SK-N-SH (cell line): ENCODE results near the gene IFNGR1.

Experiments
- CHD2 ChIP-seq: fragments of 150-350 bp; IDR thresholded peaks from 2 replicates; pipeline ENCODE4 v1.6.1; 2018; ENCODE audit warnings: low read length; ENCODE audit not compliant: partially characterized antibody
- FOXJ3 ChIP-seq: sonication (generic); formaldehyde crosslinking; IDR thresholded peaks from 2 replicates; pipeline ENCODE4 v1.5.1; 2020; ENCODE audit warnings: mild to moderate bottlenecking, missing genetic modification reagents
- MEF2A ChIP-seq: IDR thresholded peaks from 2 replicates; pipeline ENCODE4 v1.4.0; 2012; ENCODE audit warnings: low read depth, borderline replicate concordance
- TAF1 ChIP-seq: IDR thresholded peaks from 2 replicates; pipeline ENCODE4 v1.6.1; 2012; ENCODE audit warnings: low read depth, mild to moderate bottlenecking, low read length, moderate library complexity, borderline replicate concordance
- TEAD4 ChIP-seq: IDR thresholded peaks from 2 replicates; pipeline ENCODE4 v1.4.0; 2012; ENCODE audit warnings: mild to moderate bottlenecking, borderline replicate concordance; ENCODE audit not compliant: insufficient read depth
- TF ChIP-seq, protein P1 (sequence below): fragments of 150-350 bp; IDR thresholded peaks from 2 replicates; pipeline ENCODE4 v1.6.1; 2017; ENCODE audit warnings: antibody characterized with exemption, low read length, low read depth, borderline replicate concordance
- TF ChIP-seq, protein P2 (sequence below): fragments of 200-600 bp; sonication (generic); IDR thresholded peaks from 2 replicates; pipeline ENCODE4 v1.6.1; 2017; ENCODE audit warnings: antibody characterized with exemption, mild to moderate bottlenecking, moderate library complexity

DNA sequence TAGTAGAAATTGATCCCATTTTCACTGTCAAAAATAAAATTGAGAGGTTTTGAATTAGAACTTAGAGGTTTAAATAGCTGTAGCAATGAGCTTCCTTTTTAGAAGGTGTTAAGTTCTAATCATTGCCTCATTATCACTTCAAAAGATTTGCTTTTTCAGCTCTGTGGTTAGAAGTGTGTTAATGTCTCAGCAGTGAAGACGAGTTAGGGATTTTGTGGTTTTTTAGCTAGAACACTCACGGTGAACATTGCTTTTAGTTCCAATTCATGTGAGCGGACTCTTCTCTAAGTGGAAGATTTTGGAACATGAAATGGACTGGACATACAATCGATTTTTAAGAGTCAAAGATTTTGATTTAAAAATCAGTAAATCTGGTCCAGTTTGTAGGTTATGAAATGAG, 12.7 kb upstream of the IFNGR1 start:
- TF ChIP-seq, protein P1, sequence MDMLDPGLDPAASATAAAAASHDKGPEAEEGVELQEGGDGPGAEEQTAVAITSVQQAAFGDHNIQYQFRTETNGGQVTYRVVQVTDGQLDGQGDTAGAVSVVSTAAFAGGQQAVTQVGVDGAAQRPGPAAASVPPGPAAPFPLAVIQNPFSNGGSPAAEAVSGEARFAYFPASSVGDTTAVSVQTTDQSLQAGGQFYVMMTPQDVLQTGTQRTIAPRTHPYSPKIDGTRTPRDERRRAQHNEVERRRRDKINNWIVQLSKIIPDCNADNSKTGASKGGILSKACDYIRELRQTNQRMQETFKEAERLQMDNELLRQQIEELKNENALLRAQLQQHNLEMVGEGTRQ, result no peak
- TF ChIP-seq, protein P2, sequence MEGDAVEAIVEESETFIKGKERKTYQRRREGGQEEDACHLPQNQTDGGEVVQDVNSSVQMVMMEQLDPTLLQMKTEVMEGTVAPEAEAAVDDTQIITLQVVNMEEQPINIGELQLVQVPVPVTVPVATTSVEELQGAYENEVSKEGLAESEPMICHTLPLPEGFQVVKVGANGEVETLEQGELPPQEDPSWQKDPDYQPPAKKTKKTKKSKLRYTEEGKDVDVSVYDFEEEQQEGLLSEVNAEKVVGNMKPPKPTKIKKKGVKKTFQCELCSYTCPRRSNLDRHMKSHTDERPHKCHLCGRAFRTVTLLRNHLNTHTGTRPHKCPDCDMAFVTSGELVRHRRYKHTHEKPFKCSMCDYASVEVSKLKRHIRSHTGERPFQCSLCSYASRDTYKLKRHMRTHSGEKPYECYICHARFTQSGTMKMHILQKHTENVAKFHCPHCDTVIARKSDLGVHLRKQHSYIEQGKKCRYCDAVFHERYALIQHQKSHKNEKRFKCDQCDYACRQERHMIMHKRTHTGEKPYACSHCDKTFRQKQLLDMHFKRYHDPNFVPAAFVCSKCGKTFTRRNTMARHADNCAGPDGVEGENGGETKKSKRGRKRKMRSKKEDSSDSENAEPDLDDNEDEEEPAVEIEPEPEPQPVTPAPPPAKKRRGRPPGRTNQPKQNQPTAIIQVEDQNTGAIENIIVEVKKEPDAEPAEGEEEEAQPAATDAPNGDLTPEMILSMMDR, result no peak
- TF ChIP-seq FOXJ3 (CRISPR knock-in tag), result no peak
- TF ChIP-seq MEF2A, result no peak
- TF ChIP-seq TAF1, result no peak
- no peak for TF ChIP-seq TEAD4
- TF ChIP-seq CHD2, result no peak
